ENCODE data around the gene UBAC2. TPM values are rescaled to one million over a fixed set of nuclear protein-coding genes. Genes with fewer than 3 reads are reported as not detected.

UBAC2 gene
- total RNA-seq, 1 donor from 2014 or later, result 87.7 TPM

DNA sequence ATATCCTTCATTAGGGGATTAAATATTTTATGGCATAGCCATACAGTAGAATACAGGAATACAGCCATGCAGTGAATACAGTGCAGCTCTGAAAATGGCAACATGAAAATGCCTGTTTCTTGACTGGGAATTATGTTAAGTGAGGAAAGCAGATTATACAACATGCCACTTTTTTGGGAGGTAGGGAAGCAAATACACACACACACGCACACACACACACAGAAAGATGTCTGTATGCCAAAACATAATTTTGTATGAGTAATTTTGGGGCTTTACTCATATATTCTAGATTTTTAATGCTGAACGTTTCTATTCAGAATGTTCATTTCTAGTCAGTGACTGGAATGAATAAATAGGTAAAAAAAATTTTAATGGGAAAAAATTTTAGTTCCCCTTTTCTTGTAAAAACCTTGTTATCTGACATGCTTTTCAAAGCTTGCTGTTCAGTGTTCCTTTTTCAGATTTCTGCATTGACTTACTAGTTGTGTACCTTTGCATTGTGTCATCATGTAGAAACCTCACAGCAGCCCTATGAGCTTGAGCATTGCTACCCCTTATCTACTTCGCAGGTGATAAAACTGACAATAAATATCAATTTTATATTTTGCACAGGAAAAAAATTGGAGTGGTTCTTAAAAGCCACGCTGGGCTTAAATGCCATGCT, 98.7 kb downstream of the UBAC2 start:
- Histone ChIP-seq H3K79me2 (ENCODE audit: low read depth) (no peaks in the 10 kb centered on the region), H3K36me3 (no peaks in the 10 kb centered on the region), H3K9me3 (ENCODE audit: low read depth) (no peaks in the 10 kb centered on the region), H3K27ac (no peak overlapping the region), H3K4me2 (no peak overlapping the region), H3F3A (ENCODE audit: low read depth) (no peaks in the 10 kb centered on the region), H3K27me3 (no peaks in the 10 kb centered on the region), H3K4me1 (no peaks in the 10 kb centered on the region), H3K9ac (no peak overlapping the region), H4K20me1 (ENCODE audit: low read depth) (peaks cover 23% of the 10 kb centered on the region), H3K4me3 (no peak overlapping the region), H2AFZ (replicated peaks) (no peak overlapping the region)
- TF ChIP-seq EZH2 (IDR thresholded peaks at IDR 0.05), result no peak
- TF ChIP-seq EZH2phosphoT487 (IDR thresholded peaks at IDR 0.05), result no peak
- TF ChIP-seq, protein P1, sequence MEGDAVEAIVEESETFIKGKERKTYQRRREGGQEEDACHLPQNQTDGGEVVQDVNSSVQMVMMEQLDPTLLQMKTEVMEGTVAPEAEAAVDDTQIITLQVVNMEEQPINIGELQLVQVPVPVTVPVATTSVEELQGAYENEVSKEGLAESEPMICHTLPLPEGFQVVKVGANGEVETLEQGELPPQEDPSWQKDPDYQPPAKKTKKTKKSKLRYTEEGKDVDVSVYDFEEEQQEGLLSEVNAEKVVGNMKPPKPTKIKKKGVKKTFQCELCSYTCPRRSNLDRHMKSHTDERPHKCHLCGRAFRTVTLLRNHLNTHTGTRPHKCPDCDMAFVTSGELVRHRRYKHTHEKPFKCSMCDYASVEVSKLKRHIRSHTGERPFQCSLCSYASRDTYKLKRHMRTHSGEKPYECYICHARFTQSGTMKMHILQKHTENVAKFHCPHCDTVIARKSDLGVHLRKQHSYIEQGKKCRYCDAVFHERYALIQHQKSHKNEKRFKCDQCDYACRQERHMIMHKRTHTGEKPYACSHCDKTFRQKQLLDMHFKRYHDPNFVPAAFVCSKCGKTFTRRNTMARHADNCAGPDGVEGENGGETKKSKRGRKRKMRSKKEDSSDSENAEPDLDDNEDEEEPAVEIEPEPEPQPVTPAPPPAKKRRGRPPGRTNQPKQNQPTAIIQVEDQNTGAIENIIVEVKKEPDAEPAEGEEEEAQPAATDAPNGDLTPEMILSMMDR (IDR thresholded peaks at IDR 0.05), result no peak
- Mint-ChIP-seq H3K4me3 (no peak overlapping the region), H3K27me3 (ENCODE audit: insufficient read depth, low read depth) (no peaks in the 10 kb centered on the region), H3K9me3 (no peaks in the 10 kb centered on the region), H3K27ac (no peak overlapping the region), H3K4me1 (no peaks in the 10 kb centered on the region), H3K36me3 (peaks cover 1% of the 10 kb centered on the region)
- no peak for DNase-seq (ENCODE audit: low spot score)

DNA sequence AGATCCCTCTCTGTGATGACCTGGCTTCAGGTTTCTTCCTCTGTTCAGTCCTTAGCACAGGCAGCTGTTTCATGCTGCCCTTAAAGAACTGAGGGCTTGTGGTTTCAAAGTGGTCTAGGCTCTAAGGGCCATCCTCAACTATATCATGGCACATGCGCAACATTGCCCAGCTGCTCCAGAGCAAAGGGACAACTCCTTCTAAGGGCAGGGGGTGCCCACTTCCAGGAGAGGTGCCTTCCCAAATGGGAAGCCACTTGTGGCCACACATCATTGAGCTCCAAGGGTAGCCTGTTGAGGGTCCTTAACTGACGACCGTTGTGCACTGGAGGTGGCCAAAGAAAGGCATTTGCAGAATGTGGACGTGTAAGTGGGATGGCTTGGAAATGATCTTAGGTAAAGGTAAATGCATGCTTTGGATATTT, 99.3 kb downstream of the UBAC2 start:
- H4K20me1 ChIP-seq (ENCODE audit: low read depth), result peaks cover 23% of the 10 kb centered on the region
- H3K79me2 ChIP-seq (ENCODE audit: low read depth), result no peaks in the 10 kb centered on the region
- H3K9me3 ChIP-seq (ENCODE audit: low read depth), result no peaks in the 10 kb centered on the region
- Mint-ChIP-seq H3K27me3 (ENCODE audit: insufficient read depth, low read depth) (no peaks in the 10 kb centered on the region), H3K4me3 (no peak overlapping the region), H3K27ac (no peak overlapping the region), H3K36me3 (peaks cover 1% of the 10 kb centered on the region), H3K9me3 (no peaks in the 10 kb centered on the region), H3K4me1 (no peaks in the 10 kb centered on the region)
- no peaks in the 10 kb centered on the region for H3K36me3 ChIP-seq
- DNase-seq (ENCODE audit: low spot score), result no peak
- H3K4me2 ChIP-seq, result no peak overlapping the region
- no peak overlapping the region for H3K27ac ChIP-seq
- no peak overlapping the region for H2AFZ ChIP-seq (replicated peaks)
- no peaks in the 10 kb centered on the region for H3K27me3 ChIP-seq
- H3K4me1 ChIP-seq, result no peaks in the 10 kb centered on the region
- TF ChIP-seq, protein P1 (IDR thresholded peaks at IDR 0.05), result no peak
- no peak for TF ChIP-seq EZH2phosphoT487 (IDR thresholded peaks at IDR 0.05)
- TF ChIP-seq EZH2 (IDR thresholded peaks at IDR 0.05), result no peak
- no peak overlapping the region for H3K4me3 ChIP-seq
- H3K9ac ChIP-seq, result no peak overlapping the region
- H3F3A ChIP-seq (ENCODE audit: low read depth), result no peaks in the 10 kb centered on the region

DNA sequence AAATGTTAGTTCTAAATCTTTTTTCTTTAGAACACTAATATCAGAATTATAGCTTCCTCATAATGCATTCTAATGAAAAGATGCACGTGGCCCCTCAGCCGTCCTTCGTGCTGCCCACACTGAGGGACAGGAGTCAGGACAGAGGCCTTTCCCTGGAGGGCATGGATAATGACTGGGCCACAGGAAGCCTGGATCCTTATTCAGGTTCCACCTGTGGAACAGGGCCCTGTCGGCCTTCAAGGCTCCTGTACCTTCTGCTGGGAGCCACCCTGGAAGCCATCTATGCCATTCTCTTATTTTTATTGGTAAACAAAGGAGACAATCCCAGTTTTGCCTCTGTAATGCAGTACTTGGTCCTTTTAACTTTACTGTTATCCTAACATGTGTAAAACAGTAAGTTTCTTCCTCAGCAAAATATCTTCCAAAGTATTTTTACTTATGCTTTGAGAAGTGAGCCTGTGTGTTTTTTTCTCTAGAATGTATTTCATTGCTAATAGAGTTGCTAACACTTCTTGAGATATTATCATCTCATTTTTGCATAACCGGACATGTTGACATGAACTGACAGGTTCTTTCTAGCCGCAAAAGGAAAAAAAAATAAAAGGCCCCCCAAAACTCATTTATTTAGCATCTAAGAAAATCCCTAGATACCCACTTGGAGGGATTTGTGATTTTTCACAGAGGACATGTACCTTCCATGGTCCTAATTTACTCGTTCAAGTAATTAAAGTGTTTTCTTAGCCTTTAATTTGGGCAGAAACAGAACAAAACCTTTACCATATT, 100.6 kb downstream of the UBAC2 start:
- Histone ChIP-seq H3K36me3 (no peaks in the 10 kb centered on the region), H2AFZ (replicated peaks) (no peak overlapping the region), H3F3A (ENCODE audit: low read depth) (no peaks in the 10 kb centered on the region), H3K79me2 (ENCODE audit: low read depth) (no peaks in the 10 kb centered on the region), H3K4me3 (no peak overlapping the region), H4K20me1 (ENCODE audit: low read depth) (peaks cover 23% of the 10 kb centered on the region), H3K27me3 (no peaks in the 10 kb centered on the region), H3K4me1 (no peaks in the 10 kb centered on the region), H3K27ac (no peak overlapping the region), H3K4me2 (no peak overlapping the region), H3K9me3 (ENCODE audit: low read depth) (no peaks in the 10 kb centered on the region), H3K9ac (no peak overlapping the region)
- DNase-seq (ENCODE audit: low spot score), result no peak
- Mint-ChIP-seq H3K27ac (no peak overlapping the region), H3K4me3 (no peak overlapping the region), H3K9me3 (no peaks in the 10 kb centered on the region), H3K36me3 (peaks cover 5% of the 10 kb centered on the region), H3K27me3 (ENCODE audit: insufficient read depth, low read depth) (no peaks in the 10 kb centered on the region), H3K4me1 (no peaks in the 10 kb centered on the region)
- TF ChIP-seq EZH2phosphoT487 (IDR thresholded peaks at IDR 0.05), result no peak
- TF ChIP-seq, protein P1 (IDR thresholded peaks at IDR 0.05), result no peak
- no peak for TF ChIP-seq EZH2 (IDR thresholded peaks at IDR 0.05)

Data from neural progenitor cell (in vitro differentiated cells).